Middle frontal gyrus (tissue), 1 donor: Measurements from ENCODE around the gene CSF2RB.
A peak's percentile ranks its signal among the peaks of the same experiment; 100 is the strongest.
"Not testable (repeated sequence)": the region's sequence is repeated elsewhere in the genome, so short reads cannot be mapped to it uniquely, and the experiment has no call there.

Experiments
- DNase-seq: peaks from one replicate; pipeline ENCODE4 v3.0.0-alpha.2; 2015; ENCODE audit warnings: low spot score; ENCODE audit errors: extremely low spot score

CSF2RB gene

DNA sequence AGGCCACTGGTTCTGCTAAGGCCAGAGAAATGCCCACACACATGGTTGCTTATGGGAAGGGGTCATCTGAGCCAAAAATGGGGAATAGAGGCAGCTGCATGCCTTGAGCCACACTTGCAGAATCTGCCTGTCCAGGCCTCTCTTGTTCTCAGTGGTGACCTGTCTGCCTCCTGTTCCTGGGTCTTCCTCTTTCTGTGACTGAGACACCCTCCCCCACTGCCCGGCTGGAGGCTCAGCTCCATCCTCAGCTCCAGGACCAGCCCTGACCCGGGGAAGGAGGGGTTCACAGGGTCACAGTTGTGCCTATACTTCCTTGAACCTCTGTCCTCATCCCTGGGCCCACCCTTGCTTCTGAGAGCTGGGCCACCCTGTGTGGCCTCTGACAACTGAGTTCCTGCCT lies 52.3 kb downstream of the CSF2RB start:
- no peak for DNase-seq

DNA sequence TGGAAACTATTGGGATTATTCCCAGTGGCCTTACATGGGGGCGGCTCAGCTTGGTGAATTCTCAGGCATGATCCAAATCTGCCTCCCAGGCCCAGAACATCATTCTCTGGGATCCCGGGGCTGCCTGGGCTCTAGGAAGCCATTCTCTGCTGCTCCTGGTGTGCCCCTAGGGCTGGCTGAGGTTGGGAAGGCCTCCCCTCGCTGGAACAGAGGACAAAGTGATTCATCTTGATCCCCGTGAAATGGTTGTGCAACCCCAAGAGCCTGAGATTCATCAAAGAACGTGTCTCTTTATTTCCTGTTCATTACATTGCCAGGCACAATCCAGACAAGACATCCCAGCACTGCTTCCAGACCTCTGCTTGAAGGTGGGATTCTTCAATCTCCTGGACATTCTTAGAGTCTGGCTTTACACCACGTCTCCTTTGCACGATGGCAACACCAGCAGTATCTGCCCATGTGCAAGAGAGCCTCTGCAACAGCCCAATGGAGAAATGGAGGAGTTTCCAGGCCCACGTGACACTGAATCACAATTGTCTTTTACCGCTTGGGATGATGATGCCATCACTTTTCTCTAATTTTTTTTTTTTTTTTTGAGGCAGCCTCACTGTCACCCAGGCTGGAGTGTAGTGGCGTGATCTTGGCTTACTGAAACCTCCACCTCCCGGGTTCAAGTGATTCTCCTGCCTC lies 53.6 kb downstream of the CSF2RB start:
- DNase-seq, result no peak

DNA sequence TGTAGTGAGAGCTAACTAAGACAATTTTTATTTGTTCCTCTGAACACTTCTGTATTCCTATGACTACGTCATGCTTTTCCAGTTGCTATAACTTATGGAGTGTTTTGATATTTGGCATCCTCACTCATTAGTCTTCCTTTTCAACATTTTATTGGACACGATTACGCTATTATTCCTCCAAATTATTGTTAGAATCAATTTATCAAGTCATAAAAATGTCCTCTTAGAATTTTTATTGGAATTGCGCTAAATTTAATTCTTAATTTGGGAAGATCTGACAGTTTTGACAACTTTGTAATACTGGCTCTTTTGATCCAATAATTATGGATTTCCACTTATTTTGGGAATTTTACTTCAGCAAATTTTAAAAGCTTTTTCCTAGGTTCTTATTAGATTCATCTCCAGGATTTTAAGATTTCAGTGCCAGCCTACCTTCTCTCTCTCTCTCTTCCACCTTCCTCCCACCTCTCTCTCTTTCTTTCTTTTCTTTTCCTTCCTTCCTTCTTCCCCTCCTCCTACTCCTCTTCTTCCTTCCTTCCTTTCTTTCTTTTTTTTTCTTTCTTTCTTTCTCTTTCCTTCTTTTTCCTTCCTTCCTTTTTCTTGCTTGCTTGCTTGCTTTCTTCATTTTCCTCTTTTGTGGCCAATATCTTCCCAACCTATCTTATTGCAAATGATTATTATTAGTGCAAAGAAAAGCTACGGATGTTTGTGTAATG lies 55.0 kb downstream of the CSF2RB start:
- DNase-seq, result no peak

DNA sequence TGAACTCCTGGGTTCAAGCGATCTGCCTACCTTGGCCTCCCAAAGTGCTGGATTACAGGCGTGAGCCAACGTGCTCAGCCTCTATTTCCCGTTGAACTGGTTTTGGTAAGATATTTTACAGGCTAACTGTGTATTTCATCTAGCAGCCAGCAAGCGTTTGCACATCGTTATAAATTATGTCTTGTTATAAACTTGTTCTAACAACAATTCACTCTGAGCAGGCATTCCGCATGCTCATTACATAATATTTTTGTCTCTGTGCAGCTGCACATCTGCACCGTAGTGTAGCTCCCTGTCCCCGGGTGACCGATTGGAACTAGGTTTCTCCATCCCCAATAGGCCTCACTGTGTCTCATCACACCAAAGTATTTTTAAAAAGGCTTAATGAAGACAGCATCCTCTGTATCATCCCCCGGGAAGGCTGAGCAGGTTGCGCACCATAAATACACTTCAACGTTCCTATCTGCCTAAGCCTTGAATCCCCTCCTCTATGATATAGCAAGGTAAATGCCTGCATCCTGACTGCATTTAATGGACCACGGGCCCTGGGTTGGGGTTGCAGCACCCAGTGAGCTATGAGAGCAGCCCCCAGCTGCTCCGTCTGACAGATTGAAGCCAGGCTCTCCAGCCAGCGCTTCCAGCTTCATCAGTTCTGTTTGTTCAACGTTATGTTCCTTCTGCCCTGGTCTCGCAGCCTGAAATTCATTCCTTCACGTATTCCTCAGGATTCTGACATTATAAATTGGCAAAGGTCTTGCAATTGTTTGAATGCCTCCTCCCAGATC lies 58.1 kb downstream of the CSF2RB start:
- DNase-seq, result no peak

DNA sequence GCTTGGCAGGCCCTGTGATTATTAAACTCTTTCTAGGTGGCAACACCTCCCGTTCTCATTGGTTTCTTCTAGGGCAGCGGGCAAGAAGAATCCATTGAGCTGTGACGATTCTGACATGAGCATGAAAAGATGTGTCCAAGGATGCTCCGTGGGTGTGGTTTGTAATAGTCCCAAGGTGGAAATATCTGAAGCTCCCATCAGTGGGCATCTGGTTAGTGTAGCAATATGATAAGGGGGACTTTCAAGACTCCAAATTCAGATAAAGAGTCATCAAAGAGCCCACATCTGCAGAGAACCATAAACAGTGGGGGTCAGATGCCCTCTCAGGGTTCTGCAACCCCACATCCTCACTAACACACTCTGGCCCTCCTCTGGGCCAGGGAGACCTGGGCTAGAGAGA lies 63.2 kb downstream of the CSF2RB start:
- DNase-seq, result no peak

DNA sequence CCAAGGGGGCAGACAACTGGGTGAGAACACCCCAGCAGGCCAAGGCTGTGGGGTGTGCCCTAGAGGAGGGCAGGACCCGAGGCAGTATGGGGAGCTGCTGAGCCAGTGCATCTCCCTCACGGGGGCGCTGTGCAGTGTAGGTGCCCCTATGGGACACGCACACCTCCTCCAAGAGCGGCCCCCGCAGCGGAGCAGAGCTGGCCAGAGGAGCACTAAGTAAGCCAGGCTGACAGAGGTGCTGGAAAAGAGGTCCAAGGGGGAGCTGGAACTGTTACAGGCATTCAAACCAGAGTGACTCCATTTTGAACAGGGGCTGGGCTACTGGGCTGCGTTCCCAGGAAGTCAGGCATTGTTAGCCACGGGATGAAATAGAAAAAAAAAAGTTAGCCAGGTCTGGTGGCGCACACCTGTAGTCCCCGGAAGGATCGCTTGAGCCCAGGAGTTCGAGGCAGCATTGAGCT lies 64.0 kb downstream of the CSF2RB start:
- no peak for DNase-seq

DNA sequence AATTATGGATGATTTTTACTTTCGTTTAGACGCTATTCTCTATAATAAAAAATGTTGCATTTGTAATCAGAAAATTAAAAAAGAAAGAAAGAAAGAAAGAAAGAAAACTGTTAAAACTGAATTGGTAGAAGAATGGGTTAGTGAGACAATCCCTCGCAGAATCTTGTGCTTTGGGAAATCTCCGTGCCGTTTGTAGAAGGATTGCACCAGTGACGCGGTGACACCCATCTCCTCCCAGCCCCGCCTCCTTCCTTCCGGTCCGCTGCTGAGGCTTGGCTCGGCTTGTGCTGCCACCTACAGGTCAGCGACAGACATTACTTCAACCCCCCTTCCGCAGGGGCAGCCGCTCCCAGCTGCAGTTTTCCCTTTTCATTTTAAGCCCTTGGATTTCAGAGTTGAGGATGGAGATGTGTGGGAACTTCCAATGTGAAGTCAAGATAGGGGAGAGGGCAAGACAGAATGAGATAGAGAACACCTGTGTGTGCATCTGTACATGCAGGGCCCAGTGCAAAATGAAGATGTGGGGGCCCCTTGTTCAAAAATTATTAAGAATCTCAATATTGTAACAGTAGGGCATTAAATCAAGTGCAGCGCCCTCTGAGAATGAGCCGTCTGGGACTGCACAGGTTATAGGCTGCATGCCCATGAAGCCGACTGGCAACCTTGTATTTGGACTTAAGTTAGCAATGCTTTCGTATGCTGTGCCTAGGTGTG lies 64.7 kb downstream of the CSF2RB start:
- peak; percentile 86 for DNase-seq

DNA sequence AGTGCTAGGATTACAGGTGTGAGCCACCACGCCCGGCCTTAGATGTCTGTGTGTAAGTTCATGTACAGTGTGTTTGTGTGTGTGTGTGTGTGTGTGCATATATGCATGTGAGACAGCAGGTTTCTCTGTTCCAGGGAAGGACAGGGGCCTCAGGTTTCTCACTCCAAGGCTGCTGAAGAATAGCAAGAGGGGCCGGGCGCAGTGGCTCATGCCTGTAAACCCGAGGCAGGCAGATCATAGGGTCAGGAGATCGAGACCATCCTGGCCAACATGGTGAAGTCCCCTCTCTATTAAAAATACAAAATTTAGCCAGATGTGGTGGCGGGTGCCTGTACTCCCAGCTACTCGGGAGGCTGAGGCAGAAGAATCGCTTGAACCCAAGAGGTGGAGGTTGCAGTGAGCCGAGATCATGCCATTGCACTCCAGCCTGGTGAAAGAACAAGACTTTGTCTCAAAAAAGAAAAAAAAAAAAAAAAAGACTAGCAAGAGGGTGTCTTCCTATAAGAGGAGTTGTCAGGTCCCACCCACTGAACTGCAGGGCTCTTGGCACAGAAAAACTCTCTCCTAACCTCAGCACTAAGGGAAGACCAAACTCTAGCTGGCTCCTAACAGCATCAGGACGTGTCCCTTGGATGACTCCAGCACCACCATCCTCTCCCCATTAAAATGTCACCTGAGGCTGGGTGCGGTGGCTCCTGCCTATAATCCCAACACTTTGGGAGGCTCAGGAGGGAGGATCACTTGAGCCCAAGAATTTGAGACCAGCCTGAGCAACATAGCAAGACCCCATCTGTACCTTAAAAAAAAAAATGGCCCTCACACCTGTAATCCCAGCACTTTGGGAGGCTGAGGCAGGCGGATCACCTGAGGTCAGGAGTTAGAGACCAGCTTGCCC lies 65.8 kb downstream of the CSF2RB start:
- DNase-seq, result no peak

DNA sequence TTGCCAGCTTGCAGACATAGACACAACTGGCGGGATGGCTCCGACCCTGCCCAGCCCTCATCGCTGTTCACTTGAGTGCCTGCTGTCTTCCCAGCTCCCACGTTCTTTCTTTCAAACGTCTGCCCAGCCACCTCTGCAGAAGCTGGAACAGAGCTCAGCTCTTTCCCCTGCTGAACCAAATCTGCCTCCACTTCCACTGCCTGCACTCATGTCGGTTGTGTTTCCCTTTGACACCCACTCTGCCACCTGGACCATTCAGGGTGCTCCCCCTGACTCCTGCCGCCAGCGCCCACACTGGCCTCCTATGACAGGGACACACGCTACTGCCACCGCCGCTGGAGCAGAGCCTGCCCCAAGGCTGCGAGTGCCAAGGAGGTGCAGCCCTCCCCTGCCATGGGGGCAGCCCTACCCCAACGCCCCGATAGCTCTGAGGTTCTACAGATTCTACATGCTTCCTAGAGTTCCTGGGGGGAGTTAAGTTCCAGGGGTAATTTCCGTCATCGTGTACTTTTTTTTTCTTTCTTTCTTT lies 67.9 kb downstream of the CSF2RB start:
- DNase-seq, result no peak

DNA sequence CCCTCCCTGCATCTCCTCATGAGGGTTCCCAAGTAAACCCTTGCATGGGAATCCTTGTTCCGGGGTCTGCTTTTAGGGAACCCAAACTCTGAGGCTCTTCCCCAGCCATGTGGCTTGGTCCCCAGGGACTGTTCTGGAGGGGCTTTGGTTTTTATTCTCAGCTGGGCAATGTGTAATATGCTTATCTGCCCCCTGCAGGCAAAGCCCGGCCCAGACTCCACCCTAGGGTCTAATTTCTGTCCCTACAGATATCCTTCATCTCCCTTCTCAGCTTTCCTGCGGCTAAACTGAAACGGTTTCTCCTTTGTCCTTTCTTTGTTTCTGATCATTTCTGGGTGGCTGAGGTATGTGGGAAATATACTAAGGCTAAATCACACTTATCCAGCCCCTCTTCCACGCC lies 68.7 kb downstream of the CSF2RB start:
- DNase-seq, result no peak

DNA sequence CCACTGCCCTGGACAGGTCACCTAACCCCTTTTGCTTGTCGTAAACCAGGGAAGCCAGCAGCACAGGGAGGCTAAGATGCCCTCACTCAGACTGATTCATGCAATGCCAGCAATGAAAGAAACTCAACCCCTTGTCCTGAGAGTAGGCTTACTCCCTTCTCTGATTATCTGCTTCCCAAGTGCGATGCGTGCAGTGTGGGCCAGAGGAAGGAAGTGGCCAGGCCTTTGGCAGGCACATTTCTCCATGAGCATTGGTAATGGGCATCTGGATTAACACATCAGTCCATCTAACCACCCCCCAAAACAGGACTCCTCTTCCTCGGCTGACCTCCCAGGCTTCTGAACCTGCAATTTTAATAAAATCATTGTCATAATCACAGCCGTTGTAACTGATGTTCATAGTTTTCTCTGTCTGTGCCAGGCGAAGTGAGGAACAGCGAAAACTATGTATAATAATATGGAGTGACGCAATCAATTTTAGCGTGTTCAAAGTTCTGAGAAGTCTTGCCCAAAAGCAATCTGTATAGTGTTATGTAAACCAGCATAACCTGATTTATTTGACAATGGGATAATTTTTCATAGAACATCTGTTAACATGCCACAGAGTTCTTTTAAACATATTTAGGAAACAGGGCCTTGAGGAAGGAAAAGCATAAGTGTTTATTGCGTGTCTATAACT lies 71.9 kb downstream of the CSF2RB start:
- DNase-seq, result no peak

DNA sequence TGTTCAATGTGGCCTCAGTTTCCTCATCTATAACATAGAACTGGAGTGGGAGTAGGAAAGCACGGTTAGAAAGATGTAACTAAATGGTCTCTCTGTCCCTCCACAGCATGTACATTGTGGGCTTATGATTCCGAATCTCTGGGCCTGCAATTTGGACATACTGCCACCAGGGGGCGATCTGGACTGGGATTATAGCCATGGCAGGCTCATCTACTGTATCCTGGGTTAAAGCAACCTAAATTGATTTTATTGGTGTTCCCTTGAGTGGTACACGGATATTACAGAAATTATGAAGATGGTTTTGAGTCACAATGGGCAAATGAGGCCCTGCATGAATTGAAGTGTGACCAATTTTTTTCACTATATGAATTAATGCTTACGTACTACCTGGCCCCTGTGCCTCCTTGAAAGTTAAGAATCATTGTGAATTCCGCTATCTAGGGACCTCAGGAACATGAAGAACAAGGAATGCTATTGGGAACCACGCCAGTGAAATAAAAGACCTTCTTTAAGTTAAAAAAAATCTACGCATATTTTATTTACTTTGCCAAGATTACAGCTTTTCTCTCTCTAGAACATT lies 72.9 kb downstream of the CSF2RB start:
- no peak for DNase-seq

DNA sequence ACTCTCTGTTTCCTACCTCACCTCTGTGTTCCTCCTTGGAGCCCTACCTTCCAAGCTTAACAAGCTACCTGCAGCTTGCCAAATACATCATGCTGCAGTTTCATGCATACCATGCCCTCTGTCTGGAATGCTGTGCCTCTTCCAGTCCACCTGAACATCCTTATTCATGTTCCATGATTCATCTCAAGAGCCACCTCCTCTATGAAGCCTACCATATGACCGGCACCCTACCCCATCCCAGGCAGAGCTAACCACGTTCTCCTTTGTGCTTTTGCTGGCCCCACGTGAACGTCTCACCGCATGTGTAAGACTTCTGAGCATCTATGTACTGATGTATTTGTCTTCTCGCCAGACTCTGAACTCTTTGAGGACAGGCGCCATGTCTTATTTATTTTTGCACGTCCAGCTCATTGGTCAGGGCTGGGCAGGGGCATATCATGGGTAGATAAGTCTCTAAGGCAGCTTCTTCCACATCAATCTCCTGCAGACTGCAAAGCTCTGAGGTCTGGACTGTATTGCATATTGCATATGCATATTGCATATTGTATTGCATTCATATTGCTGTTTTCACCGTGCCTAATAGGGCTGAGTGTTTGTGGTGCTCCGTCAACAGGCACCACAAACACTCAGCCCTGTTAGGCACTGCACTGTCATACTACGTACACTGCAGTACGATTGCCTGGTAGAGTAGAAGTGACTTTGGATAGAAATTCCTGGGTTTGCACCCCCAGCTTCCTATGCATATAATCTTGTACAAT lies 74.8 kb downstream of the CSF2RB start:
- no peak for DNase-seq

DNA sequence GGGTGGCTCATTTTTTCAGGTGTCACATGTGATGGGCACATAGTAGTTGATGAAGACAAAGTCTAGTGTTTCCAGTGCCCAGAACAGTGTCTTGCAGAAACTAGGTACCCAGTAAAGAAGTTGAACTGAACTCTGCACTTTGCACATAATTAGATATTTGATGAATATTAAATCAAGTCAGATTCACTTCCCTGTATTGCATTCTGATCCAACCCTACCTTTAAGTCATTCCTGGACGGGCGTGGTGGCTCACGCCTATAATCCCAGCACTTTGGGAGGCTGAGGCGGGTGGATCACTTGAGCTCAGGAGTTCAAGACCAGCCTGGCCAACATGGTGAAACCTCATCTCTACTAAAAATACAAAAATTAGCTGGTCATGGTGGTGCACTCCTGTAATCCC lies 75.6 kb downstream of the CSF2RB start:
- DNase-seq, result not testable (repeated sequence)
